ENCODE results near the gene RAB44.
"Not testable (repeated sequence)": the region's sequence is repeated elsewhere in the genome, so short reads cannot be mapped to it uniquely, and the experiment has no call there.

DNA sequence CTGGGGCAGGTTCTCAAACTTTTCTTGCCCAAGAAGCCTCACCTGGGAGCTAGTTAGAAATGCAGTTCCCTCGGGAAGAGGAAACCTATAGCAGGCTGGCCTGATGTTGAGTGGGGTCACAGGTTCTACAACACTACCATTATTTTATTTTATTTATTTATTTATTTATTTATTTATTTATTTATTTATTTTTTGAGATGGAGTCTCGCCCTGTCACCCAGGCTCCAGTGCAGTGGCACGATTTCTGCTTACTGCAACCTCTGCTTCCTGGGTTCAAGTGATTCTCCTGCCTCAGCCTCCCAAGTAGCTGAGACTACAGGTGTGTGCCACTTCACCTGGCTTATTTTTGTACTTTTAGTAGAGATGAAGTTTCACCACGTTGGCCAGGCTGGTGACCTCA, 26.4 kb downstream of the RAB44 start:
- TF ChIP-seq, protein P1, sequence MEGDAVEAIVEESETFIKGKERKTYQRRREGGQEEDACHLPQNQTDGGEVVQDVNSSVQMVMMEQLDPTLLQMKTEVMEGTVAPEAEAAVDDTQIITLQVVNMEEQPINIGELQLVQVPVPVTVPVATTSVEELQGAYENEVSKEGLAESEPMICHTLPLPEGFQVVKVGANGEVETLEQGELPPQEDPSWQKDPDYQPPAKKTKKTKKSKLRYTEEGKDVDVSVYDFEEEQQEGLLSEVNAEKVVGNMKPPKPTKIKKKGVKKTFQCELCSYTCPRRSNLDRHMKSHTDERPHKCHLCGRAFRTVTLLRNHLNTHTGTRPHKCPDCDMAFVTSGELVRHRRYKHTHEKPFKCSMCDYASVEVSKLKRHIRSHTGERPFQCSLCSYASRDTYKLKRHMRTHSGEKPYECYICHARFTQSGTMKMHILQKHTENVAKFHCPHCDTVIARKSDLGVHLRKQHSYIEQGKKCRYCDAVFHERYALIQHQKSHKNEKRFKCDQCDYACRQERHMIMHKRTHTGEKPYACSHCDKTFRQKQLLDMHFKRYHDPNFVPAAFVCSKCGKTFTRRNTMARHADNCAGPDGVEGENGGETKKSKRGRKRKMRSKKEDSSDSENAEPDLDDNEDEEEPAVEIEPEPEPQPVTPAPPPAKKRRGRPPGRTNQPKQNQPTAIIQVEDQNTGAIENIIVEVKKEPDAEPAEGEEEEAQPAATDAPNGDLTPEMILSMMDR (IDR thresholded peaks at IDR 0.05) = not testable (repeated sequence)
- TF ChIP-seq EP300, POLR2AphosphoS5, POLR2A (IDR thresholded peaks at IDR 0.05): not testable (repeated sequence)

Measured in stomach (tissue), 4 donors.